ENCODE results near the gene ZFHX3.

ZFHX3 gene

GRCh38 chr16:72913551-72913950, 134.4 kb downstream of the ZFHX3 start:
- Histone ChIP-seq H3K27me3 (no peaks in the 10 kb centered on the region), H3K9me3 (no peaks in the 10 kb centered on the region), H3K4me1 (0 out of 2 replicates have a peak, but pooled peaks cover 9% of the 10 kb centered on the region), H3K36me3 (no peaks in the 10 kb centered on the region), H3K4me3 (ENCODE audit: low read depth, low read length) (no peak overlapping the region)
- no peak for TF ChIP-seq CTCF (IDR thresholded peaks at IDR 0.05; ENCODE audit: low read depth, low read length)
- DNase-seq = no peak

GRCh38 chr16:72911971-72912370, 136.0 kb downstream of the ZFHX3 start:
- Histone ChIP-seq H3K9me3 (no peaks in the 10 kb centered on the region), H3K36me3 (no peaks in the 10 kb centered on the region), H3K4me1 (0 out of 2 replicates have a peak, but pooled peaks cover 9% of the 10 kb centered on the region), H3K27me3 (no peaks in the 10 kb centered on the region), H3K4me3 (ENCODE audit: low read depth, low read length) (no peak overlapping the region)
- no peak for DNase-seq
- no peak for TF ChIP-seq CTCF (IDR thresholded peaks at IDR 0.05; ENCODE audit: low read depth, low read length)

GRCh38 chr16:72910875-72911274, 137.1 kb downstream of the ZFHX3 start:
- 0 out of 2 replicates have a peak, but pooled peaks cover 9% of the 10 kb centered on the region for H3K4me1 ChIP-seq
- no peaks in the 10 kb centered on the region for H3K36me3 ChIP-seq
- TF ChIP-seq CTCF (IDR thresholded peaks at IDR 0.05; ENCODE audit: low read depth, low read length) = no peak
- H3K9me3 ChIP-seq = no peaks in the 10 kb centered on the region
- H3K4me3 ChIP-seq (ENCODE audit: low read depth, low read length) = no peak overlapping the region
- H3K27me3 ChIP-seq = no peaks in the 10 kb centered on the region
- DNase-seq = no peak

- H3K4me1 ChIP-seq = 0 out of 2 replicates have a peak, but pooled peaks cover 9% of the 10 kb centered on the region
- no peaks in the 10 kb centered on the region for H3K27me3 ChIP-seq
- no peak for TF ChIP-seq CTCF (IDR thresholded peaks at IDR 0.05; ENCODE audit: low read depth, low read length)
- no peaks in the 10 kb centered on the region for H3K9me3 ChIP-seq
- no peak for DNase-seq
- H3K4me3 ChIP-seq (ENCODE audit: low read depth, low read length) = no peak overlapping the region
- no peaks in the 10 kb centered on the region for H3K36me3 ChIP-seq
Measured at GRCh38 chr16:72910381-72910780, 137.5 kb downstream of the ZFHX3 start.

- no peak for DNase-seq
- TF ChIP-seq CTCF (IDR thresholded peaks at IDR 0.05; ENCODE audit: low read depth, low read length) = no peak
Measured at GRCh38 chr16:72909196-72909595, 138.7 kb downstream of the ZFHX3 start.

GRCh38 chr16:72908362-72909167, 139.4 kb downstream of the ZFHX3 start:
- DNase-seq = no peak
- Histone ChIP-seq H3K9me3 (no peaks in the 10 kb centered on the region), H3K27me3 (no peaks in the 10 kb centered on the region), H3K4me1 (0 out of 2 replicates have a peak, but pooled peaks cover 6% of the 10 kb centered on the region), H3K36me3 (no peaks in the 10 kb centered on the region), H3K4me3 (ENCODE audit: low read depth, low read length) (no peak overlapping the region)
- no peak for TF ChIP-seq CTCF (IDR thresholded peaks at IDR 0.05; ENCODE audit: low read depth, low read length)

More at GRCh38 chr16:72909196-72909595, 138.7 kb downstream of the ZFHX3 start:
- 0 out of 2 replicates have a peak, but pooled peaks cover 9% of the 10 kb centered on the region for H3K4me1 ChIP-seq
- no peaks in the 10 kb centered on the region for H3K27me3 ChIP-seq
- no peaks in the 10 kb centered on the region for H3K9me3 ChIP-seq
- H3K4me3 ChIP-seq (ENCODE audit: low read depth, low read length) = no peak overlapping the region
- no peaks in the 10 kb centered on the region for H3K36me3 ChIP-seq

Measured in BE2C (cell line).